PC-3 (cell line): Measurements from ENCODE around the gene BABAM1. TPM values are rescaled to one million over a fixed set of nuclear protein-coding genes. Genes with fewer than 3 reads are reported as not detected.

ENCODE experiments used
- ATAC-seq: fragments of 200-7000 bp; cut with Tn5 transposase; 2 replicates; pipeline ENCODE4 v1.9.1; 2020; ENCODE audit warnings: mild to moderate bottlenecking, moderate library complexity
- BruUV-seq: library from RNA; stranded (reverse); fragments of 400-500 nt; replicated peaks from 2 replicates; lab custom pipeline; 2021; lab: Mats Ljungman, UMichigan
- CTCF ChIA-PET: fragments of 300-600 bp; sonication (Branson Sonifier 250); formaldehyde crosslinking; loops from one replicate; lab custom pipeline; 2022; ENCODE audit warnings: antibody characterized with exemption; lab: Charles Lee
- POLR2A ChIA-PET: fragments of 300-600 bp; sonication (Branson Sonifier 250); formaldehyde crosslinking; loops from one replicate; lab custom pipeline; 2022; ENCODE audit warnings: antibody characterized with exemption; ENCODE audit not compliant: unreplicated experiment; lab: Charles Lee
- DNase-seq: peaks from one replicate; pipeline ENCODE4 v3.0.0-alpha.2; 2015
- H2AFZ ChIP-seq: fragments of 300-600 bp; sonication (generic); 2 replicates; pipeline ENCODE4 v1.6.0; 2016; ENCODE audit warnings: antibody characterized with exemption, low read length
- H3F3A ChIP-seq: fragments of 300-600 bp; sonication (generic); one replicate; pipeline ENCODE4 v1.6.0; 2017; ENCODE audit warnings: antibody characterized with exemption, low read length, control low read depth, mild to moderate bottlenecking; ENCODE audit not compliant: unreplicated experiment
- H3K27ac ChIP-seq: fragments of 300-600 bp; sonication (generic); 2 replicates; pipeline ENCODE4 v1.5.1; 2016; ENCODE audit warnings: mild to moderate bottlenecking, low read length
- H3K27me3 ChIP-seq: fragments of 300-600 bp; sonication (generic); 2 replicates; pipeline ENCODE4 v1.6.1; 2016; ENCODE audit warnings: low read length, mixed read lengths
- H3K36me3 ChIP-seq: fragments of 300-600 bp; sonication (generic); 2 replicates; pipeline ENCODE4 v1.6.1; 2016; ENCODE audit warnings: low read depth, mixed run types, low read length, mixed read lengths
- H3K4me1 ChIP-seq: fragments of 300-600 bp; sonication (generic); 2 replicates; pipeline ENCODE4 v1.5.1; 2016; ENCODE audit warnings: low read length; ENCODE audit not compliant: insufficient read depth
- H3K4me2 ChIP-seq: fragments of 300-600 bp; sonication (generic); 2 replicates; pipeline ENCODE4 v1.6.0; 2016; ENCODE audit warnings: low read length
- H3K4me3 ChIP-seq: fragments of 300-600 bp; sonication (generic); 2 replicates; pipeline ENCODE4 v1.5.1; 2016; ENCODE audit warnings: mild to moderate bottlenecking, low read length, mixed read lengths
- H3K79me2 ChIP-seq: fragments of 300-600 bp; sonication (generic); 2 replicates; pipeline ENCODE4 v1.6.1; 2017; ENCODE audit warnings: low read length, mixed read lengths
- H3K9ac ChIP-seq: fragments of 300-600 bp; sonication (generic); 2 replicates; pipeline ENCODE4 v1.6.0; 2016; ENCODE audit warnings: mild to moderate bottlenecking, low read length
- H3K9me2 ChIP-seq: fragments of 300-600 bp; sonication (generic); replicated peaks from 2 replicates; pipeline ENCODE4 v1.6.1; 2016; ENCODE audit warnings: mixed run types, low read length, mixed read lengths
- H3K9me3 ChIP-seq: fragments of 300-600 bp; sonication (generic); 2 replicates; pipeline ENCODE4 v1.6.1; 2016; ENCODE audit warnings: low read length, mixed read lengths
- H4K20me1 ChIP-seq: fragments of 300-600 bp; sonication (generic); 2 replicates; pipeline ENCODE4 v1.6.1; 2016; ENCODE audit warnings: low read length, mixed read lengths
- EZH2 ChIP-seq: fragments of 300-600 bp; sonication (generic); IDR thresholded peaks from one replicate; pipeline ENCODE4 v1.6.1; 2017; ENCODE audit warnings: antibody characterized with exemption, mild to moderate bottlenecking, low read length; ENCODE audit not compliant: unreplicated experiment
- EZH2phosphoT487 ChIP-seq: fragments of 300-600 bp; sonication (generic); IDR thresholded peaks from 2 replicates; pipeline ENCODE4 v1.6.1; 2018; ENCODE audit warnings: mild to moderate bottlenecking, antibody characterized with exemption, low read length, borderline replicate concordance
- intact Hi-C: fragments of 100-400 bp; cut with micrococcal nuclease; formaldehyde crosslinking; loops from 2 replicates; pipeline ENCODE4 v1.9.0; 2023
- total RNA-seq: library from RNA; depleted of rRNA; stranded (reverse); fragments of >200 nt; gene quantifications from 2 replicates; pipeline ENCODE4 v1.2.3, GENCODE V29; 2014
- TF ChIP-seq, protein P1 (sequence below): fragments of 300-600 bp; sonication (generic); conservative IDR thresholded peaks from 2 replicates; pipeline ENCODE4 v1.5.1; 2017; ENCODE audit warnings: antibody characterized with exemption, low read depth, mild to moderate bottlenecking, low read length

Gene BABAM1
- total RNA-seq, 1 experiment from 2014 or later = 196 TPM

DNA sequence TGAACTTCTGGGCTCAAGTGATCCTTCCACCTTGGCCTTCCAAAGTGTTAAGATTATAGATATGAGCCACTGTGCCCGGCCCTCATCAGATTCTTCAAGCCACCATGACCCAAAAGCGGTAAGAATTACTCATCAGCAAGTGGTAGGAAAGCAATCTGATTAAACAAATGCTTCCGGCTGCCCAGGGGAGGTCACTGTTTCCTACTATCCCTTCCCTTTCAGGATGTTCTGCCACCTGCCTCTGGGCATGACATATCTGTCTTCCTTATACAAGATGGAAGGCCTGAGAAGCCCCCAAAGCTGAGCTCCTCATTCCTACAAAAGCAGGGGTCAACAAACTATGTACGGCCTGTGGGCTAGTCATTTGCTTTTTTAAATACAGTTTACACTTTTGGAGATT lies 29.0 kb downstream of the BABAM1 start:
- no peaks in the 10 kb centered on the region for H3K27me3 ChIP-seq
- no peaks in the 10 kb centered on the region for H3K79me2 ChIP-seq
- no peak overlapping the region for H3K9ac ChIP-seq
- ChIA-PET POLR2A (no interaction called here), CTCF (interaction anchor here (1.6 kb wide), 1 partner anchor 9 kb away, joined by 8 read pairs; the partner anchor contains the start of gene MRPL34)
- H4K20me1 ChIP-seq = no peaks in the 10 kb centered on the region
- TF ChIP-seq EZH2phosphoT487 = no peak
- TF ChIP-seq, protein P1, sequence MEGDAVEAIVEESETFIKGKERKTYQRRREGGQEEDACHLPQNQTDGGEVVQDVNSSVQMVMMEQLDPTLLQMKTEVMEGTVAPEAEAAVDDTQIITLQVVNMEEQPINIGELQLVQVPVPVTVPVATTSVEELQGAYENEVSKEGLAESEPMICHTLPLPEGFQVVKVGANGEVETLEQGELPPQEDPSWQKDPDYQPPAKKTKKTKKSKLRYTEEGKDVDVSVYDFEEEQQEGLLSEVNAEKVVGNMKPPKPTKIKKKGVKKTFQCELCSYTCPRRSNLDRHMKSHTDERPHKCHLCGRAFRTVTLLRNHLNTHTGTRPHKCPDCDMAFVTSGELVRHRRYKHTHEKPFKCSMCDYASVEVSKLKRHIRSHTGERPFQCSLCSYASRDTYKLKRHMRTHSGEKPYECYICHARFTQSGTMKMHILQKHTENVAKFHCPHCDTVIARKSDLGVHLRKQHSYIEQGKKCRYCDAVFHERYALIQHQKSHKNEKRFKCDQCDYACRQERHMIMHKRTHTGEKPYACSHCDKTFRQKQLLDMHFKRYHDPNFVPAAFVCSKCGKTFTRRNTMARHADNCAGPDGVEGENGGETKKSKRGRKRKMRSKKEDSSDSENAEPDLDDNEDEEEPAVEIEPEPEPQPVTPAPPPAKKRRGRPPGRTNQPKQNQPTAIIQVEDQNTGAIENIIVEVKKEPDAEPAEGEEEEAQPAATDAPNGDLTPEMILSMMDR = peak; percentile 45; the same call in 1 of the 2 replicates
- no peak for TF ChIP-seq EZH2
- 0 out of 2 replicates have a peak overlapping the region, but pooled peaks have one; percentile 3 for H3K4me2 ChIP-seq
- BruUV-seq = no TSS peak
- H3K36me3 ChIP-seq = peaks cover 7% of the 10 kb centered on the region; the same call in 1 of the 2 replicates
- ATAC-seq (peak; percentile 86), DNase-seq (peak; percentile 76)
- intact Hi-C loops = loop anchor here (1.0 to 10.0 kb wide), 2 partner anchors 9 to 89 kb away; partner anchors contain the start of gene MRPL34
- H3K9me2 ChIP-seq = no peaks in the 10 kb centered on the region
- H3K4me3 ChIP-seq = no peak overlapping the region
- H3K4me1 ChIP-seq = peaks cover 18% of the 10 kb centered on the region
- H3F3A ChIP-seq = no peaks in the 10 kb centered on the region
- H3K27ac ChIP-seq = no peak overlapping the region
- no peaks in the 10 kb centered on the region for H3K9me3 ChIP-seq
- H2AFZ ChIP-seq = no peak overlapping the region

DNA sequence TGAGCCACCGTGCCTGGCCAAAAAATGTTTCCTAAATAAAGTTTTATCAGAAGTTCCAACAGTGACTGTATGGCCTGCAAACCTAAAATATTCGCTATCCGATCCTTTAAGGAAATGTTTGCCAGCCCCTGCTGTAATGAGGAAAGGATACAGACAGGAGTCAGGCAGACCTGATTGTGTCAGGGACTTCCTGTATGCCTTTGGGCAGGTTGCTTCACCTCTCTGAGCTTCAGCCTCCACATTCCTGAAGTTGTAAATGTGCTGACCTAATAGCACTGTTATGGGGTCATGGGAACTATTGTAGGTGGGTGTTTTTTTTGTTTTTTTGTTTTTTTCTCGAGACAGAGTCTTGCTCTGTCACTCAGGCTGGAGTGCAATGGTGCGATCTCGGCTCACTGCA lies 29.7 kb downstream of the BABAM1 start:
- H3K36me3 ChIP-seq = peaks cover 7% of the 10 kb centered on the region; the same call in 1 of the 2 replicates
- no peaks in the 10 kb centered on the region for H3K9me3 ChIP-seq
- H3K4me2 ChIP-seq = no peak overlapping the region
- POLR2A ChIA-PET = no interaction called here
- no peaks in the 10 kb centered on the region for H3F3A ChIP-seq
- H3K79me2 ChIP-seq = peaks cover 7% of the 10 kb centered on the region; the same call in 1 of the 2 replicates
- TF ChIP-seq, protein P1 = no peak
- TF ChIP-seq EZH2phosphoT487 = no peak
- TF ChIP-seq EZH2 = no peak
- CTCF ChIA-PET = interaction anchor here (1.6 kb wide), 1 partner anchor 8 kb away, joined by 8 read pairs; the partner anchor contains the start of gene MRPL34
- peaks cover 19% of the 10 kb centered on the region for H3K4me1 ChIP-seq
- H3K9me2 ChIP-seq = no peaks in the 10 kb centered on the region
- ATAC-seq (peak; percentile 43), DNase-seq (peak; percentile 56)
- intact Hi-C loops = loop anchor here (1.0 to 10.0 kb wide), 2 partner anchors 8 to 88 kb away; partner anchors contain the start of gene MRPL34
- no TSS peak for BruUV-seq
- no peak overlapping the region for H2AFZ ChIP-seq
- H4K20me1 ChIP-seq = no peaks in the 10 kb centered on the region
- H3K27me3 ChIP-seq = no peaks in the 10 kb centered on the region
- no peak overlapping the region for H3K4me3 ChIP-seq
- H3K9ac ChIP-seq = no peak overlapping the region
- no peak overlapping the region for H3K27ac ChIP-seq

DNA sequence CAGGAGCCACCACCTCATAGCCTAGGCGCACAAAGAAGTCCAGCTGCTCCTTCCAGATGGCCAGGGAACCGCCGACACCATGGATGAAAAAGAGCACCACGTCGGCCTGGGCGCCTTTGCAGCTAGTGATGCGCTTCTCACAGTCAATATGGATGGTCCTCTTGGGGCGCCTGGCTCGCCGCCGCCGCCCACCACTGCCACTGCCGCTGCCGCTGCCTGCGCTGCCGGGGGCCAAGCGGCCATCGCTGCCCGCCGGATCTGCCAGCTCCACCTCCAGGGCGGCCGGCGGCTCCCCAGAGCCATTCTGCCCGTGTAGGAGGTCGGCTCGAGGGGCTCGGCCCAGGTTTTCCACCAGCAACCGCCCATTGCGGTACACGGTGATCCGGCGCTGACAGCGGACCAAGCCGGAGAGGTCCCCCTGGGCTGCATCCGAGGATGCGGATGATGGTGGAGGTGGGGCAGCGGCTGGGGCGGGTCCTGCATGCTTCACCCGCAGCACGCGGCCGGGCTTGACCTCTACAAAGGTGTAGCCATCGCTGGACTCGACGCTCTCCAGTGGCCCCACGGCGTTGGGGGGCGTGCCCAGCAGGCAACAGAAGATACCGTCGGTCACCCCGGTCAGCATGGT lies 33.9 kb downstream of the BABAM1 start:
- BruUV-seq = no TSS peak
- H3K9me2 ChIP-seq = no peaks in the 10 kb centered on the region
- peaks cover 35% of the 10 kb centered on the region for H3K4me1 ChIP-seq
- no peak for DNase-seq
- H3K27ac ChIP-seq = no peak overlapping the region
- no peak overlapping the region for H3K4me2 ChIP-seq
- no peaks in the 10 kb centered on the region for H3F3A ChIP-seq
- ChIA-PET CTCF (no interaction called here), POLR2A (no interaction called here)
- no peak overlapping the region for H2AFZ ChIP-seq
- H4K20me1 ChIP-seq = no peaks in the 10 kb centered on the region
- ATAC-seq = no peak
- H3K9ac ChIP-seq = no peak overlapping the region
- H3K9me3 ChIP-seq = no peaks in the 10 kb centered on the region
- intact Hi-C loops = no loop called here
- no peaks in the 10 kb centered on the region for H3K36me3 ChIP-seq
- H3K27me3 ChIP-seq = no peaks in the 10 kb centered on the region
- no peak overlapping the region for H3K4me3 ChIP-seq
- peaks cover 18% of the 10 kb centered on the region for H3K79me2 ChIP-seq
- TF ChIP-seq, protein P1 = no peak
- TF ChIP-seq EZH2phosphoT487 (no peak), EZH2 (no peak)
